HEK293 (cell line): ENCODE measurements around the gene HMCN2.

Source experiments
- KLF10 ChIP-seq: fragments of 450-650 bp; IDR thresholded peaks from 2 replicates; pipeline ENCODE4 v1.5.1; 2018; ENCODE audit warnings: missing biosample characterization, mild to moderate bottlenecking, missing genetic modification characterization
- KLF8 ChIP-seq: fragments of 450-650 bp; formaldehyde crosslinking; IDR thresholded peaks from 2 replicates; pipeline ENCODE4 v1.5.1; 2016; ENCODE audit warnings: missing biosample characterization, missing genetic modification characterization
- RBAK ChIP-seq: fragments of 450-650 bp; formaldehyde crosslinking; IDR thresholded peaks from 2 replicates; pipeline ENCODE4 v1.5.1; 2016; ENCODE audit warnings: missing biosample characterization, missing genetic modification characterization
- REST ChIP-seq: fragments of 450-650 bp; formaldehyde crosslinking; IDR thresholded peaks from 2 replicates; pipeline ENCODE4 v1.5.1; 2016; ENCODE audit warnings: missing biosample characterization, missing genetic modification characterization
- SALL2 ChIP-seq: fragments of 450-650 bp; formaldehyde crosslinking; IDR thresholded peaks from 2 replicates; pipeline ENCODE4 v1.5.0; 2017; ENCODE audit warnings: missing biosample characterization, mild to moderate bottlenecking, missing genetic modification characterization, borderline replicate concordance
- SP2 ChIP-seq: fragments of 450-650 bp; formaldehyde crosslinking; IDR thresholded peaks from 2 replicates; pipeline ENCODE4 v1.5.1; 2016; ENCODE audit warnings: missing biosample characterization, missing genetic modification characterization
- TCF7L2 ChIP-seq: IDR thresholded peaks from 2 replicates; pipeline ENCODE4 v1.6.1; 2011; ENCODE audit warnings: low read depth, mild to moderate bottlenecking, inconsistent platforms, low read length, moderate library complexity, borderline replicate concordance
- ZNF121 ChIP-seq: fragments of 450-650 bp; formaldehyde crosslinking; IDR thresholded peaks from 2 replicates; pipeline ENCODE4 v1.5.1; 2016; ENCODE audit warnings: missing biosample characterization, missing genetic modification characterization
- ZNF2 ChIP-seq: fragments of 450-650 bp; formaldehyde crosslinking; IDR thresholded peaks from 2 replicates; pipeline ENCODE4 v1.5.1; 2016; ENCODE audit warnings: missing biosample characterization, missing genetic modification characterization
- TF ChIP-seq, protein P1 (sequence below): fragments of 450-650 bp; formaldehyde crosslinking; IDR thresholded peaks from 2 replicates; pipeline ENCODE4 v1.5.1; 2016; ENCODE audit warnings: missing biosample characterization, missing genetic modification characterization
- TF ChIP-seq, protein P2 (sequence below): fragments of 450-650 bp; IDR thresholded peaks from 2 replicates; pipeline ENCODE4 v1.5.1; 2018; ENCODE audit warnings: missing biosample characterization, missing genetic modification characterization

DNA sequence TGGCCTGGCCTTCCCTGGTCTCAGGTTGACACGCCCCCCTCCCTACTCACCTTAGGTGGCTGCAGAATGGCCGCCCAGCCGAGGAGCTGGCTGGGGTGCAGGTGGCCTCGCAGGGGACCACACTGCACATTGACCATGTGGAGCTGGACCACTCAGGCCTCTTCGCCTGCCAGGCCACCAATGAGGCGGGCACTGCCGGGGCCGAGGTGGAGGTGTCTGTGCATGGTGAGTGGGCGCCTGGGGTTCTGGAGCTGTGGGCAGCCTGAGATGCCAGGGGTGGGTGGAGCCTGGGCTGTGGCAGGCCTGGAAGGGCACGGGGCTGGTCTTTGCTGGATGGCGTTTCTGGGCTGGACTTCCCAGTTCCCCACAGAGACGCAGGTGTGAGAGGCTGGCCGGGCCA, 90.5 kb downstream of the HMCN2 start:
- TF ChIP-seq KLF8 (tag by site-specific recombination) (no peak), ZNF121 (tag by site-specific recombination) (no peak), SALL2 (no peak), SP2 (tag by site-specific recombination) (no peak), REST (no peak), ZNF2 (tag by site-specific recombination) (no peak), TCF7L2 (no peak), RBAK (tag by site-specific recombination) (no peak), KLF10 (no peak)
- TF ChIP-seq, protein P1, sequence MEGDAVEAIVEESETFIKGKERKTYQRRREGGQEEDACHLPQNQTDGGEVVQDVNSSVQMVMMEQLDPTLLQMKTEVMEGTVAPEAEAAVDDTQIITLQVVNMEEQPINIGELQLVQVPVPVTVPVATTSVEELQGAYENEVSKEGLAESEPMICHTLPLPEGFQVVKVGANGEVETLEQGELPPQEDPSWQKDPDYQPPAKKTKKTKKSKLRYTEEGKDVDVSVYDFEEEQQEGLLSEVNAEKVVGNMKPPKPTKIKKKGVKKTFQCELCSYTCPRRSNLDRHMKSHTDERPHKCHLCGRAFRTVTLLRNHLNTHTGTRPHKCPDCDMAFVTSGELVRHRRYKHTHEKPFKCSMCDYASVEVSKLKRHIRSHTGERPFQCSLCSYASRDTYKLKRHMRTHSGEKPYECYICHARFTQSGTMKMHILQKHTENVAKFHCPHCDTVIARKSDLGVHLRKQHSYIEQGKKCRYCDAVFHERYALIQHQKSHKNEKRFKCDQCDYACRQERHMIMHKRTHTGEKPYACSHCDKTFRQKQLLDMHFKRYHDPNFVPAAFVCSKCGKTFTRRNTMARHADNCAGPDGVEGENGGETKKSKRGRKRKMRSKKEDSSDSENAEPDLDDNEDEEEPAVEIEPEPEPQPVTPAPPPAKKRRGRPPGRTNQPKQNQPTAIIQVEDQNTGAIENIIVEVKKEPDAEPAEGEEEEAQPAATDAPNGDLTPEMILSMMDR (tag by site-specific recombination) = no peak
- TF ChIP-seq, protein P2, sequence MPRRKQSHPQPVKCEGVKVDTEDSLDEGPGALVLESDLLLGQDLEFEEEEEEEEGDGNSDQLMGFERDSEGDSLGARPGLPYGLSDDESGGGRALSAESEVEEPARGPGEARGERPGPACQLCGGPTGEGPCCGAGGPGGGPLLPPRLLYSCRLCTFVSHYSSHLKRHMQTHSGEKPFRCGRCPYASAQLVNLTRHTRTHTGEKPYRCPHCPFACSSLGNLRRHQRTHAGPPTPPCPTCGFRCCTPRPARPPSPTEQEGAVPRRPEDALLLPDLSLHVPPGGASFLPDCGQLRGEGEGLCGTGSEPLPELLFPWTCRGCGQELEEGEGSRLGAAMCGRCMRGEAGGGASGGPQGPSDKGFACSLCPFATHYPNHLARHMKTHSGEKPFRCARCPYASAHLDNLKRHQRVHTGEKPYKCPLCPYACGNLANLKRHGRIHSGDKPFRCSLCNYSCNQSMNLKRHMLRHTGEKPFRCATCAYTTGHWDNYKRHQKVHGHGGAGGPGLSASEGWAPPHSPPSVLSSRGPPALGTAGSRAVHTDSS (tag by site-specific recombination) = no peak
